PC-9 (cell line): ENCODE results near the gene KIF9.

ENCODE experiments used
- EZH2 ChIP-seq: fragments of 200-600 bp; sonication (generic); IDR thresholded peaks from 2 replicates; pipeline ENCODE4 v1.8.0; 2017; ENCODE audit warnings: antibody characterized with exemption, low read depth
- TF ChIP-seq, protein P1 (sequence below): fragments of 200-600 bp; sonication (generic); conservative IDR thresholded peaks from 2 replicates; pipeline ENCODE4 v1.6.1; 2017; ENCODE audit warnings: mixed run types, antibody characterized with exemption, mild to moderate bottlenecking, moderate library complexity

DNA sequence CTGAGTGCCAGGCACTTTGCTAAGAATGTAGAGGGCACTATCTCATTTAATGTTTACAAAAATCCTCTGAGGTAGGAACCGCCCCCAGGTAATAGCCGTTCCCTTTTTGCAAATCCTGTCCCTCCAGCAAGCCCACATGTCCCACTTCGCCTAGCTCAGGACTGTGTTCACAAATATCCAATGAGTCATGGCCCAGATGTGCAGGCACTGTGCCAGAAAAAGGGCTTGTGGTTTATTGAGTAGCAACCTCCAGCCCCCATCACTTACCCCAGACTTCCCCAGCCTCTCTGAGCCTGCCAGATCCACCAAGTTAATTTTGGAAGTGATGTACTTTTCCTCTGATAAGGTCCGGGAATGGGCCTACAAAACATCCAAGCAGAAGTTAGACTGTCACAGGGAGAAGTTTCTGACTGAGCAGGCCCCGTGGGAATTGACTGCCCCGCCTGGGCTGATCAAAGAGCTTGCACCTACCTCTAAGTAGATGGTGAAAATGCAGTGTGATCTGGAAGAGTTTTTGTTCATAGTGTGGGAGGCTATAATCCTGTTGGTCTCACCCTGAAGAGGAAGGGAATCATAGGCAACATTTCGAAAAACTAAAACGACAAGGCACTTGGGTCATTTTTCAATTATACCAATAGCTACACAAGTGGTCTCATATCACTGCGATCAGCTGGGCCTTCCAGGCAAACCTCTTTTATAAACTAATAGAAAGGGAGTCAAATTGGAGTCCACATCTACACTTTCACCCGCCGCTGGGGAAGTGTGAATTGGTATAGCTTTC lies 15.7 kb downstream of the KIF9 start:
- TF ChIP-seq, protein P1, sequence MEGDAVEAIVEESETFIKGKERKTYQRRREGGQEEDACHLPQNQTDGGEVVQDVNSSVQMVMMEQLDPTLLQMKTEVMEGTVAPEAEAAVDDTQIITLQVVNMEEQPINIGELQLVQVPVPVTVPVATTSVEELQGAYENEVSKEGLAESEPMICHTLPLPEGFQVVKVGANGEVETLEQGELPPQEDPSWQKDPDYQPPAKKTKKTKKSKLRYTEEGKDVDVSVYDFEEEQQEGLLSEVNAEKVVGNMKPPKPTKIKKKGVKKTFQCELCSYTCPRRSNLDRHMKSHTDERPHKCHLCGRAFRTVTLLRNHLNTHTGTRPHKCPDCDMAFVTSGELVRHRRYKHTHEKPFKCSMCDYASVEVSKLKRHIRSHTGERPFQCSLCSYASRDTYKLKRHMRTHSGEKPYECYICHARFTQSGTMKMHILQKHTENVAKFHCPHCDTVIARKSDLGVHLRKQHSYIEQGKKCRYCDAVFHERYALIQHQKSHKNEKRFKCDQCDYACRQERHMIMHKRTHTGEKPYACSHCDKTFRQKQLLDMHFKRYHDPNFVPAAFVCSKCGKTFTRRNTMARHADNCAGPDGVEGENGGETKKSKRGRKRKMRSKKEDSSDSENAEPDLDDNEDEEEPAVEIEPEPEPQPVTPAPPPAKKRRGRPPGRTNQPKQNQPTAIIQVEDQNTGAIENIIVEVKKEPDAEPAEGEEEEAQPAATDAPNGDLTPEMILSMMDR = no peak
- TF ChIP-seq EZH2 = no peak
